H1 (cell line): Measurements from ENCODE around the gene CAPN10. TPM values are rescaled to one million over a fixed set of nuclear protein-coding genes. Genes with fewer than 3 reads are reported as not detected.

ENCODE experiments used
- CTCF ChIA-PET: fragments of 300-600 bp; sonication (Branson Sonifier 250); formaldehyde crosslinking; loops from one replicate; lab custom pipeline; 2021; ENCODE audit not compliant: partially characterized antibody; lab: Charles Lee
- POLR2A ChIA-PET: fragments of 300-600 bp; sonication (Branson Sonifier 250); formaldehyde crosslinking; loops from one replicate; lab custom pipeline; 2021; ENCODE audit warnings: inconsistent platforms; ENCODE audit not compliant: partially characterized antibody; lab: Charles Lee
- DNase-seq, 2 experiments: peaks; one replicate each; pipeline versions ENCODE4 v3.0.0 to v3.0.0-alpha.2; 2010 to 2022; ENCODE audit warnings: low spot score in 2 of 2, low read depth in 1 of 2, mixed read lengths in 1 of 2
- FAIRE-seq: peaks from 2 replicates; lab custom pipeline; 2011; peaks lifted over from hg19 to GRCh38; lab: Jason Lieb, UNC
- H2AFZ ChIP-seq: 2 replicates; pipeline ENCODE4 v1.8.1; 2012; ENCODE audit warnings: low read length, inconsistent platforms
- H2AK5ac ChIP-seq: 2 replicates; pipeline ENCODE4 v1.6.1; 2013; ENCODE audit warnings: low read depth, low read length
- H2BK120ac ChIP-seq: replicated peaks from 2 replicates; pipeline ENCODE3; 2013; ENCODE audit warnings: low read depth, low read length, inconsistent platforms
- H2BK12ac ChIP-seq: 2 replicates; pipeline ENCODE4 v1.6.1; 2013; ENCODE audit warnings: low read depth, low read length
- H2BK15ac ChIP-seq: 2 replicates; pipeline ENCODE4 v1.6.1; 2013; ENCODE audit warnings: low read length
- H2BK20ac ChIP-seq: 2 replicates; pipeline ENCODE4 v1.6.1; 2013; ENCODE audit warnings: low read length
- H2BK5ac ChIP-seq: 2 replicates; pipeline ENCODE4 v1.6.1; 2013; ENCODE audit warnings: low read depth, low read length
- H3K14ac ChIP-seq: 2 replicates; pipeline ENCODE4 v1.6.1; 2013; ENCODE audit warnings: inconsistent platforms; ENCODE audit not compliant: insufficient read length
- H3K18ac ChIP-seq: 2 replicates; pipeline ENCODE4 v1.6.1; 2013; ENCODE audit warnings: low read length; ENCODE audit errors: extremely low read depth
- H3K23ac ChIP-seq: 2 replicates; pipeline ENCODE4 v1.6.1; 2013; ENCODE audit warnings: inconsistent platforms; ENCODE audit not compliant: insufficient read length
- H3K23me2 ChIP-seq: 2 replicates; pipeline ENCODE4 v1.6.1; 2013; ENCODE audit warnings: low read depth, low read length
- H3K27ac ChIP-seq: 2 replicates; pipeline ENCODE4 v1.6.1; 2011; ENCODE audit warnings: low read depth, low read length, inconsistent platforms
- H3K27me3 ChIP-seq, 4 experiments: replicated peaks in 1 of 4; 1 replicate in 1 of 4; 2 replicates in 3 of 4; pipeline versions ENCODE4 v1.6.1 to v1.8.1; 2011 to 2013; ENCODE audit warnings: low read length in 3 of 4, mild to moderate bottlenecking in 3 of 4, inconsistent platforms in 2 of 4, mixed read lengths in 2 of 4, moderate library complexity in 1 of 4; ENCODE audit not compliant: control insufficient read depth in 3 of 4, insufficient read depth in 3 of 4; ENCODE audit errors: extremely low read depth in 1 of 4
- H3K36me3 ChIP-seq, 4 experiments: 2 replicates each; pipeline versions ENCODE4 v1.6.1 to v1.8.1; 2011 to 2013; ENCODE audit warnings: mild to moderate bottlenecking in 4 of 4, low read length in 3 of 4, moderate library complexity in 2 of 4, control low read depth in 1 of 4, inconsistent platforms in 1 of 4; ENCODE audit not compliant: insufficient read depth in 4 of 4, control insufficient read depth in 2 of 4
- H3K4ac ChIP-seq: replicated peaks from 2 replicates; pipeline ENCODE3; 2013; ENCODE audit warnings: low read length, low read depth, mixed read lengths, inconsistent platforms; ENCODE audit not compliant: insufficient read length
- H3K4me1 ChIP-seq, 4 experiments: replicated peaks in 1 of 4; 1 replicate in 1 of 4; 2 replicates in 3 of 4; pipeline versions ENCODE4 v1.6.1 to v1.8.1; 2011 to 2013; ENCODE audit warnings: low read length in 3 of 4, inconsistent platforms in 2 of 4, mixed read lengths in 1 of 4; ENCODE audit not compliant: insufficient read depth in 4 of 4, control insufficient read depth in 3 of 4
- H3K4me2 ChIP-seq, 2 experiments: 2 replicates each; pipeline versions ENCODE4 v1.6.1 to v1.8.1; 2011 to 2013; ENCODE audit warnings: low read depth in 2 of 2, low read length in 2 of 2, control low read depth in 1 of 2, inconsistent platforms in 1 of 2, mild to moderate bottlenecking in 1 of 2; ENCODE audit not compliant: insufficient read depth in 1 of 2
- H3K4me3 ChIP-seq, 4 experiments: fragments of 200-600, 300-600 bp in 1 of 4; sonication (generic), shearing (Covaris generic), sonication (Bioruptor Twin) in 1 of 4; 2 replicates each; pipeline versions ENCODE4 v1.5.1 to v1.8.1; 2011 to 2016; ENCODE audit warnings: low read length in 4 of 4, low read depth in 3 of 4, control low read depth in 2 of 4, inconsistent platforms in 2 of 4, mild to moderate bottlenecking in 2 of 4, mixed read lengths in 1 of 4, moderate library complexity in 1 of 4; ENCODE audit not compliant: insufficient read depth in 2 of 4; ENCODE audit errors: extremely low read depth in 1 of 4
- H3K56ac ChIP-seq: replicated peaks from 2 replicates; pipeline ENCODE3; 2013; ENCODE audit warnings: low read depth, mild to moderate bottlenecking, mixed read lengths, low read length, inconsistent platforms; ENCODE audit not compliant: insufficient read length
- H3K79me1 ChIP-seq: 2 replicates; pipeline ENCODE4 v1.6.1; 2013; ENCODE audit warnings: low read depth, low read length, control low read depth
- H3K79me2 ChIP-seq, 2 experiments: 2 replicates each; pipeline versions ENCODE4 v1.6.1 to v1.8.1; 2012 to 2013; ENCODE audit warnings: low read length in 2 of 2, mild to moderate bottlenecking in 2 of 2, inconsistent platforms in 1 of 2; ENCODE audit not compliant: insufficient read depth in 2 of 2, control insufficient read depth in 1 of 2
- H3K9ac ChIP-seq, 4 experiments: replicated peaks in 1 of 4; 1 replicate in 1 of 4; 2 replicates in 3 of 4; pipeline versions ENCODE4 v1.6.1 to v1.8.1; 2011 to 2013; ENCODE audit warnings: low read depth in 3 of 4, low read length in 3 of 4, control low read depth in 2 of 4, mild to moderate bottlenecking in 2 of 4, moderate library complexity in 2 of 4, inconsistent platforms in 1 of 4; ENCODE audit errors: extremely low read depth in 1 of 4
- H3K9me3 ChIP-seq, 2 experiments: 2 replicates each; pipeline versions ENCODE4 v1.6.1 to v1.8.1; 2012 to 2013; ENCODE audit warnings: mild to moderate bottlenecking in 2 of 2, moderate library complexity in 2 of 2, control low read depth in 1 of 2, inconsistent platforms in 1 of 2, low read depth in 1 of 2, low read length in 1 of 2, mixed read lengths in 1 of 2; ENCODE audit not compliant: insufficient read depth in 2 of 2
- H4K20me1 ChIP-seq, 2 experiments: replicated peaks in 1 of 2; 2 replicates each; pipeline versions ENCODE3 to v1.8.1; 2011 to 2013; ENCODE audit warnings: inconsistent platforms in 2 of 2, low read length in 2 of 2, mild to moderate bottlenecking in 1 of 2; ENCODE audit not compliant: insufficient read depth in 2 of 2, control insufficient read depth in 1 of 2
- H4K5ac ChIP-seq: 2 replicates; pipeline ENCODE4 v1.6.1; 2013; ENCODE audit warnings: low read length, low read depth, mixed read lengths, inconsistent platforms; ENCODE audit not compliant: insufficient read length
- H4K8ac ChIP-seq: 2 replicates; pipeline ENCODE4 v1.8.0; 2013; ENCODE audit warnings: mild to moderate bottlenecking, moderate library complexity, low read length, inconsistent platforms; ENCODE audit not compliant: insufficient read depth; ENCODE audit errors: extremely low read depth
- H4K91ac ChIP-seq: replicated peaks from 2 replicates; pipeline ENCODE3; 2013; ENCODE audit warnings: low read length, mixed read lengths, inconsistent platforms; ENCODE audit not compliant: insufficient read length
- ATF3 ChIP-seq: IDR thresholded peaks from 2 replicates; pipeline ENCODE4 v1.6.1; 2011; ENCODE audit warnings: low read depth, mild to moderate bottlenecking, low read length; ENCODE audit not compliant: insufficient read depth
- BCL11A ChIP-seq, 2 experiments: IDR thresholded peaks; one replicate each; pipeline ENCODE4 v1.6.1; 2011; ENCODE audit warnings: low read depth in 2 of 2, low read length in 2 of 2, mild to moderate bottlenecking in 2 of 2
- CHD1 ChIP-seq: IDR thresholded peaks from 2 replicates; pipeline ENCODE4 v1.6.1; 2012; ENCODE audit warnings: low read depth, low read length, improper control_type of control experiment
- CTBP2 ChIP-seq: IDR thresholded peaks from 2 replicates; pipeline ENCODE4 v1.7.0; 2011; ENCODE audit warnings: borderline replicate concordance, mild to moderate bottlenecking, moderate library complexity, mixed read lengths, low read length; ENCODE audit not compliant: insufficient read depth, insufficient read length
- FOSL1 ChIP-seq: IDR thresholded peaks from 2 replicates; pipeline ENCODE4 v1.6.1; 2011; ENCODE audit warnings: mild to moderate bottlenecking, low read depth, low read length, moderate library complexity; ENCODE audit not compliant: insufficient read depth
- JUN ChIP-seq: IDR thresholded peaks from 2 replicates; pipeline ENCODE4 v1.6.1; 2011; ENCODE audit warnings: low read depth, mild to moderate bottlenecking, improper control_type of control experiment, low read length
- KDM4A ChIP-seq: IDR thresholded peaks from one replicate; pipeline ENCODE4 v1.7.1; 2012; ENCODE audit warnings: low read depth, mild to moderate bottlenecking, moderate library complexity, low read length, inconsistent platforms; ENCODE audit not compliant: severe bottlenecking
- RAD21 ChIP-seq, 2 experiments: IDR thresholded peaks in 1 of 2; conservative IDR thresholded peaks in 1 of 2; 2 replicates each; pipeline ENCODE4 v1.6.1; 2011; ENCODE audit warnings: low read depth in 2 of 2, low read length in 2 of 2, improper control_type of control experiment in 1 of 2, inconsistent platforms in 1 of 2, mild to moderate bottlenecking in 1 of 2, moderate library complexity in 1 of 2
- RFX5 ChIP-seq: IDR thresholded peaks from 2 replicates; pipeline ENCODE4 v1.6.1; 2011; ENCODE audit warnings: low read depth, low read length, improper control_type of control experiment, borderline replicate concordance
- RNF2 ChIP-seq: fragments of 200-900, 300-1000 bp; sonication (generic); IDR thresholded peaks from 2 replicates; pipeline ENCODE4 v1.7.1; 2016; ENCODE audit warnings: borderline replicate concordance, low read depth, mild to moderate bottlenecking, antibody characterized with exemption, low read length; ENCODE audit not compliant: poor library complexity, severe bottlenecking; ENCODE audit errors: missing control alignments
- SIRT6 ChIP-seq: IDR thresholded peaks from one replicate; pipeline ENCODE4 v1.7.1; 2012; ENCODE audit warnings: low read length, inconsistent platforms
- SIX5 ChIP-seq: IDR thresholded peaks from 2 replicates; pipeline ENCODE4 v1.6.1; 2011; ENCODE audit warnings: mild to moderate bottlenecking, low read depth, low read length
- SRF ChIP-seq: IDR thresholded peaks from 2 replicates; pipeline ENCODE4 v1.6.1; 2011; ENCODE audit warnings: mild to moderate bottlenecking, low read depth, low read length, moderate library complexity
- WGBS, 2 experiments: shearing (Covaris generic) in 1 of 2; methylation state at CpG; one replicate each; pipeline versions ENCODE4 v1.1.6 to v1.1.7; 2013 to 2015; ENCODE audit warnings: low lambda C conversion rate in 2 of 2, mixed read lengths in 2 of 2, inconsistent platforms in 1 of 2, low coverage in 1 of 2, missing lambda C conversion rate in 1 of 2; ENCODE audit not compliant: insufficient replicate concordance in 2 of 2, insufficient coverage in 1 of 2, insufficient read length in 1 of 2; ENCODE audit errors: extremely low coverage in 1 of 2, missing lambda C conversion rate in 1 of 2; 5-methylcytosine and 5-hydroxymethylcytosine counted together
- polyA plus RNA-seq, 7 experiments: library from polyadenylated mRNA; depleted of rRNA in 3 of 7; stranded (reverse) in 5 of 7; unstranded in 2 of 7; fragments of >200 nt in 5 of 7; fragments of 200-250 nt in 2 of 7; gene quantifications; 1 replicate in 5 of 7; 2 replicates in 1 of 7; 4 replicates in 1 of 7; pipeline versions ENCODE4 v1.2.1 to v1.2.3, GENCODE V29; 2011 to 2013; ENCODE audit warnings: missing spikeins in 2 of 7, mixed read lengths in 2 of 7
- total RNA-seq: library from RNA; stranded (reverse); fragmentation: NEBNext Ultra II Directional; extraction: Animal tissue kit (Norgen Biotek cat#: 25700); gene quantifications from 2 replicates; pipeline ENCODE4 v1.2.1, GENCODE V29; 2021

The CAPN10 gene
- total and polyA plus RNA-seq, 2 of the 8 experiments (the other 6 are each of a cell fraction or from before 2014, with no cell fraction given), result 30.7 to 39.8 TPM

GRCh38 chr2:240578110-240578450 is 8.5 kb upstream of the CAPN10 start:
- CTCF ChIA-PET, result interaction anchor here (0.7 to 1.2 kb wide), 3 partner anchors 12 to 25 kb away, joined by 3 to 5 read pairs (median 3); no protein-coding TSS in a partner anchor
- Histone ChIP-seq H2BK15ac (no peak overlapping the region), H4K5ac (no peak overlapping the region), H3K23ac (no peak overlapping the region), H3K79me2 (0 out of 4 replicates have a peak, but pooled peaks cover 0 to 5% of the 10 kb centered on the region in 2 experiments), H3K9ac (no peak overlapping the region), H4K91ac (no peak overlapping the region), H3K18ac (no peak overlapping the region), H2BK20ac (no peak overlapping the region), H2BK12ac (no peak overlapping the region), H2BK120ac (no peak overlapping the region), H2AFZ (no peak overlapping the region), H3K4me1 (peaks cover 0 to 9% (median 0%) of the 10 kb centered on the region in 4 experiments; a peak in 2 of 7 replicates), H2BK5ac (no peak overlapping the region), H3K27me3 (no peaks in the 10 kb centered on the region), H3K14ac (no peak overlapping the region), H3K56ac (no peak overlapping the region), H3K4ac (no peak overlapping the region), H3K79me1 (peaks cover 7% of the 10 kb centered on the region), H3K9me3 (no peaks in the 10 kb centered on the region), H4K20me1 (peaks cover 8 to 18% of the 10 kb centered on the region in 2 experiments), H3K4me3 (no peak overlapping the region), H3K27ac (no peak overlapping the region), H3K23me2 (no peaks in the 10 kb centered on the region), H4K8ac (no peak overlapping the region), H2AK5ac (no peak overlapping the region), H3K36me3 (no peaks in the 10 kb centered on the region), H3K4me2 (no peak overlapping the region)
- POLR2A ChIA-PET, result interaction anchor here (1.4 kb wide), 1 partner anchor 12 kb away, joined by 3 read pairs; no protein-coding TSS in a partner anchor
- FAIRE-seq, result no peak
- WGBS, 2 experiments, result 96% methylated on average over 5 of the region's 9 CpGs; no CpG with 5 or more reads in 1 of the 2 experiments
- no peak for DNase-seq
- TF ChIP-seq SIX5 (no peak), JUN (no peak), FOSL1 (no peak), CTBP2 (no peak), ATF3 (no peak), KDM4A (no peak), RNF2 (no peak), RAD21 (IDR thresholded peaks at IDR 0.05 in 1 of 2, conservative IDR thresholded peaks at IDR 0.05 in 1 of 2; ENCODE audit: low read depth in 2 of 2, low read length in 2 of 2) (no peak), SRF (no peak), RFX5 (no peak), CHD1 (no peak), BCL11A (IDR thresholded peaks at IDR 0.05; ENCODE audit: low read depth in 2 of 2, low read length in 2 of 2) (no peak), SIRT6 (no peak)
